K562 (cell line): ENCODE data around the gene ARHGAP15. TPM values are rescaled to one million over a fixed set of nuclear protein-coding genes. Genes with fewer than 3 reads are reported as not detected.

Experiments
- ATAC-seq: fragments of 200-7000 bp; cut with Tn5 transposase; 3 replicates; pipeline ENCODE4 v1.9.1; 2020; ENCODE audit warnings: moderate library complexity
- BruUV-seq: library from RNA; stranded (reverse); fragments of 400-500 nt; replicated peaks from 2 replicates; lab custom pipeline; 2021; lab: Mats Ljungman, UMichigan
- CTCF ChIA-PET: fragments of 300-600 bp; formaldehyde crosslinking; extraction: SDS; loops from one replicate; lab custom pipeline; 2021; ENCODE audit warnings: low intra/inter-chr PET ratio; lab: Yijun Ruan, JAX
- POLR2A ChIA-PET: fragments of 300-600, 350-650 bp; sonication (Branson Sonifier 250); formaldehyde crosslinking; extraction: SDS; loops from one replicate; lab custom pipeline; 2021; ENCODE audit warnings: antibody characterized with exemption, inconsistent platforms; lab: Yijun Ruan, JAX
- DNase-seq, 4 experiments: peaks; one replicate each; pipeline versions ENCODE4 v3.0.0 to v3.0.0-alpha.2; 2011 to 2018; ENCODE audit warnings: low spot score in 3 of 4, mixed read lengths in 3 of 4; ENCODE audit errors: extremely low read depth in 1 of 4
- FAIRE-seq: peaks from 2 replicates; lab custom pipeline; 2011; peaks lifted over from hg19 to GRCh38; lab: Jason Lieb, UNC
- H2AFZ ChIP-seq: 2 replicates; pipeline ENCODE4 v1.6.0; 2011; ENCODE audit warnings: low read depth, low read length, control low read depth, inconsistent platforms
- H3K27ac ChIP-seq: fragments of 200-600 bp; 3 replicates; pipeline ENCODE4 v1.8.0; 2011; ENCODE audit warnings: low read depth, mild to moderate bottlenecking, control low read depth, inconsistent platforms, low read length, moderate library complexity, mixed read lengths; ENCODE audit errors: extremely low read depth
- H3K27me3 ChIP-seq, 2 experiments: fragments of 300-600 bp in 1 of 2; 2 replicates in 1 of 2; 3 replicates in 1 of 2; pipeline versions ENCODE4 v1.6.0 to v1.8.0; 2011; ENCODE audit warnings: inconsistent platforms in 2 of 2, low read length in 2 of 2, mild to moderate bottlenecking in 1 of 2, mixed read lengths in 1 of 2, moderate library complexity in 1 of 2; ENCODE audit not compliant: control insufficient read depth in 2 of 2, insufficient read depth in 2 of 2
- H3K36me3 ChIP-seq: fragments of 300-600 bp; 3 replicates; pipeline ENCODE4 v1.8.0; 2011; ENCODE audit warnings: mild to moderate bottlenecking, low read length, inconsistent platforms; ENCODE audit not compliant: control insufficient read depth, insufficient read depth
- H3K4me1 ChIP-seq, 2 experiments: fragments of 200-600 bp in 1 of 2; replicated peaks in 1 of 2; 2 replicates in 1 of 2; 3 replicates in 1 of 2; pipeline versions ENCODE4 v1.5.1 to v1.8.0; 2011; ENCODE audit warnings: inconsistent platforms in 2 of 2, low read length in 2 of 2, mild to moderate bottlenecking in 1 of 2, mixed read lengths in 1 of 2, moderate library complexity in 1 of 2; ENCODE audit not compliant: control insufficient read depth in 2 of 2, insufficient read depth in 2 of 2
- H3K4me2 ChIP-seq: 2 replicates; pipeline ENCODE4 v1.6.1; 2011; ENCODE audit warnings: low read length, control low read depth, inconsistent platforms, mixed read lengths; ENCODE audit not compliant: insufficient read depth
- H3K4me3 ChIP-seq: fragments of 200-600 bp; sonication (generic), shearing (Covaris generic); 2 replicates; pipeline ENCODE4 v1.5.1; 2016; ENCODE audit warnings: control low read depth, inconsistent platforms
- H3K79me2 ChIP-seq: fragments of 200-600 bp; 3 replicates; pipeline ENCODE4 v1.8.0; 2011; ENCODE audit warnings: low read length, inconsistent platforms; ENCODE audit not compliant: control insufficient read depth, insufficient read depth
- H3K9ac ChIP-seq, 2 experiments: 2 replicates each; pipeline versions ENCODE4 v1.6.0 to v1.6.1; 2011; ENCODE audit warnings: low read depth in 2 of 2, low read length in 2 of 2, control low read depth in 1 of 2, inconsistent platforms in 1 of 2, mild to moderate bottlenecking in 1 of 2, mixed read lengths in 1 of 2; ENCODE audit not compliant: insufficient read depth in 1 of 2
- H3K9me1 ChIP-seq: one replicate; pipeline ENCODE4 v1.6.0; 2011; ENCODE audit warnings: inconsistent platforms, mild to moderate bottlenecking, low read length, moderate library complexity; ENCODE audit not compliant: control insufficient read depth, insufficient read depth
- H3K9me3 ChIP-seq: replicated peaks from 2 replicates; pipeline ENCODE4 v1.5.1; 2011; ENCODE audit warnings: low read depth, low read length, inconsistent platforms; ENCODE audit not compliant: control insufficient read depth, insufficient read depth
- H4K20me1 ChIP-seq: replicated peaks from 2 replicates; pipeline ENCODE4 v1.6.1; 2011; ENCODE audit warnings: low read length, inconsistent platforms, mixed read lengths; ENCODE audit not compliant: control insufficient read depth, insufficient read depth
- DACH1 ChIP-seq: fragments of 450-650 bp; IDR thresholded peaks from 2 replicates; pipeline ENCODE4 v1.6.1; 2018; ENCODE audit not compliant: partially characterized antibody
- DMBX1 ChIP-seq: fragments of 250-450 bp; sonication (Bioruptor Pico); IDR thresholded peaks from 2 replicates; pipeline ENCODE4 v1.8.0; 2022; ENCODE audit warnings: inconsistent platforms, mild to moderate bottlenecking, moderate library complexity, borderline replicate concordance
- HIVEP1 ChIP-seq: fragments of 250-450 bp; sonication (Bioruptor Pico); IDR thresholded peaks from 2 replicates; pipeline ENCODE4 v1.4.0; 2020; ENCODE audit warnings: mild to moderate bottlenecking
- MED1 ChIP-seq: sonication (generic); formaldehyde crosslinking; IDR thresholded peaks from 2 replicates; pipeline ENCODE4 v1.8.1; 2023; ENCODE audit warnings: missing genetic modification reagents, borderline replicate concordance
- SMAD1 ChIP-seq: fragments of 150-350 bp; IDR thresholded peaks from 2 replicates; pipeline ENCODE4 v1.6.1; 2014; ENCODE audit warnings: low read length, low read depth; ENCODE audit not compliant: partially characterized antibody
- ZNF232 ChIP-seq: sonication (generic); formaldehyde crosslinking; IDR thresholded peaks from 2 replicates; pipeline ENCODE4 v1.8.0; 2022; ENCODE audit warnings: mild to moderate bottlenecking, missing genetic modification reagents
- in situ Hi-C: fragments of 300-500 bp; cut with MboI; formaldehyde crosslinking; loops from 4 replicates; pipeline ENCODE4 v1.15.0; 2018; ENCODE audit warnings: inconsistent platforms, mixed read lengths
- intact Hi-C: fragments of 100-400 bp; cut with micrococcal nuclease; formaldehyde crosslinking; loops from 2 replicates; pipeline ENCODE4 v1.14.2; 2022
- polyA plus RNA-seq, 8 experiments: library from polyadenylated mRNA; depleted of rRNA in 4 of 8; stranded (reverse) in 5 of 8; unstranded in 3 of 8; fragments of >200 nt; fragmentation: Nextera tagmentation in 2 of 8; fragmentation: Illumina TruSeq in 1 of 8; extraction: Ambion mirVana in 2 of 8; extraction: Trizol in 1 of 8; gene quantifications; 2 replicates each; pipeline versions ENCODE4 v1.2.1 to v1.2.3, GENCODE V29; 2011 to 2014; ENCODE audit warnings: inconsistent platforms in 1 of 8, missing spikeins in 1 of 8
- total RNA-seq, 7 experiments: library from RNA; depleted of rRNA in 6 of 7; stranded (reverse); fragments of >200 nt in 6 of 7; fragmentation: Illumina TruSeq in 2 of 7; extraction: Trizol in 2 of 7; gene quantifications; 2 replicates each; pipeline versions ENCODE4 v1.2.1 to v1.2.3, GENCODE V29; 2011 to 2021; ENCODE audit warnings: low replicate concordance in 1 of 7
- TF ChIP-seq, protein P1 (sequence below): fragments of 250-450 bp; sonication (Bioruptor Pico); IDR thresholded peaks from 2 replicates; pipeline ENCODE4 v1.4.0; 2020; ENCODE audit warnings: mild to moderate bottlenecking, moderate library complexity
- TF ChIP-seq, protein P2 (sequence below), 2 experiments: fragments of 200-800 bp in 1 of 2; sonication (Bioruptor generic) in 1 of 2; sonication (generic) in 1 of 2; formaldehyde crosslinking in 1 of 2; IDR thresholded peaks in 1 of 2; conservative IDR thresholded peaks in 1 of 2; 2 replicates each; pipeline versions ENCODE4 v1.5.0 to v1.6.1; 2016 to 2020; ENCODE audit warnings: missing compliant biosample characterization in 1 of 2, missing genetic modification characterization in 1 of 2, missing genetic modification reagents in 1 of 2

ARHGAP15 gene
- total and polyA plus RNA-seq, 9 of the 15 experiments (the other 6 are each of a cell fraction or from before 2014, with no cell fraction given), result 1.5 to 17.9 (median 7.9) TPM

DNA sequence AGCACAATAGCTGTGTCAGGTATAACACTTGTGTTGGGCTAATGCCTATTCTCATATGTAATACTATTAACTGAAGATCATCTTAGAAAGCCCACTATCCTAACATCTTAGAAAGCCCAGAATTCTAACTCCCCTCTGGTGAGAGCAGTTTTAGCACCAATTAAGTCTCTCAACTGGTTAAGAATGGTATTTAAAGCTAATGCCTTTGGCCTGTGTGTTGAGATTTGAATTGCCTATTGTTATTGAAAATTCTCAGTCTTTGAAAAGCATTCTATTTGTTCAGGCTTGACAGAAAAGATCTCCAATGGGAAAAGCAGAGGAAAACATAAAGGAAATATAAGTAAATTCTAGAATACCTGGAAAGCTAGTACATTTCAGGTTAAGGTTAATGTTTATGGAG lies 352.5 kb downstream of the ARHGAP15 start:
- in situ Hi-C loops, result no loop called here
- ATAC-seq, result no peak
- H3K36me3 ChIP-seq, result no peaks in the 10 kb centered on the region
- no peaks in the 10 kb centered on the region for H3K79me2 ChIP-seq
- no peak for TF ChIP-seq DMBX1 (CRISPR knock-in tag)
- no peak for TF ChIP-seq SMAD1
- TF ChIP-seq HIVEP1, result no peak
- no peak for TF ChIP-seq ZNF232 (CRISPR knock-in tag)
- TF ChIP-seq MED1, result no peak
- TF ChIP-seq, protein P1, sequence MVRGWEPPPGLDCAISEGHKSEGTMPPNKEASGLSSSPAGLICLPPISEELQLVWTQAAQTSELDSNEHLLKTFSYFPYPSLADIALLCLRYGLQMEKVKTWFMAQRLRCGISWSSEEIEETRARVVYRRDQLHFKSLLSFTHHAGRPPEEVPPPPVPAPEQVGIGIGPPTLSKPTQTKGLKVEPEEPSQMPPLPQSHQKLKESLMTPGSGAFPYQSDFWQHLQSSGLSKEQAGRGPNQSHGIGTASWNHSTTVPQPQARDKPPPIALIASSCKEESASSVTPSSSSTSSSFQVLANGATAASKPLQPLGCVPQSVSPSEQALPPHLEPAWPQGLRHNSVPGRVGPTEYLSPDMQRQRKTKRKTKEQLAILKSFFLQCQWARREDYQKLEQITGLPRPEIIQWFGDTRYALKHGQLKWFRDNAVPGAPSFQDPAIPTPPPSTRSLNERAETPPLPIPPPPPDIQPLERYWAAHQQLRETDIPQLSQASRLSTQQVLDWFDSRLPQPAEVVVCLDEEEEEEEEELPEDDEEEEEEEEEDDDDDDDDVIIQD (CRISPR knock-in tag), result no peak
- TF ChIP-seq, protein P2, sequence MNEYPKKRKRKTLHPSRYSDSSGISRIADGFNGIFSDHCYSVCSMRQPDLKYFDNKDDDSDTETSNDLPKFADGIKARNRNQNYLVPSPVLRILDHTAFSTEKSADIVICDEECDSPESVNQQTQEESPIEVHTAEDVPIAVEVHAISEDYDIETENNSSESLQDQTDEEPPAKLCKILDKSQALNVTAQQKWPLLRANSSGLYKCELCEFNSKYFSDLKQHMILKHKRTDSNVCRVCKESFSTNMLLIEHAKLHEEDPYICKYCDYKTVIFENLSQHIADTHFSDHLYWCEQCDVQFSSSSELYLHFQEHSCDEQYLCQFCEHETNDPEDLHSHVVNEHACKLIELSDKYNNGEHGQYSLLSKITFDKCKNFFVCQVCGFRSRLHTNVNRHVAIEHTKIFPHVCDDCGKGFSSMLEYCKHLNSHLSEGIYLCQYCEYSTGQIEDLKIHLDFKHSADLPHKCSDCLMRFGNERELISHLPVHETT (CRISPR knock-in tag; conservative IDR thresholded peaks at IDR 0.05 in 1 of 2, IDR thresholded peaks at IDR 0.05 in 1 of 2), result no peak
- no peak for TF ChIP-seq DACH1
- H3K4me1 ChIP-seq, result no peaks in the 10 kb centered on the region
- H3K4me2 ChIP-seq, result no peak overlapping the region
- no peak for DNase-seq
- no peak overlapping the region for H3K27ac ChIP-seq
- H3K9ac ChIP-seq, result no peak overlapping the region
- intact Hi-C loops, result no loop called here
- no peak overlapping the region for H2AFZ ChIP-seq
- ChIA-PET POLR2A (no interaction called here), CTCF (no interaction called here)
- no TSS peak for BruUV-seq
- no peak overlapping the region for H3K4me3 ChIP-seq
- H3K27me3 ChIP-seq, result no peaks in the 10 kb centered on the region
- no peaks in the 10 kb centered on the region for H4K20me1 ChIP-seq
- FAIRE-seq, result no peak
- no peaks in the 10 kb centered on the region for H3K9me1 ChIP-seq
- no peaks in the 10 kb centered on the region for H3K9me3 ChIP-seq
